ENCODE results near the gene TTC4.
"Not testable (repeated sequence)": the region's sequence is repeated elsewhere in the genome, so short reads cannot be mapped to it uniquely, and the experiment has no call there.

The TTC4 gene

DNA sequence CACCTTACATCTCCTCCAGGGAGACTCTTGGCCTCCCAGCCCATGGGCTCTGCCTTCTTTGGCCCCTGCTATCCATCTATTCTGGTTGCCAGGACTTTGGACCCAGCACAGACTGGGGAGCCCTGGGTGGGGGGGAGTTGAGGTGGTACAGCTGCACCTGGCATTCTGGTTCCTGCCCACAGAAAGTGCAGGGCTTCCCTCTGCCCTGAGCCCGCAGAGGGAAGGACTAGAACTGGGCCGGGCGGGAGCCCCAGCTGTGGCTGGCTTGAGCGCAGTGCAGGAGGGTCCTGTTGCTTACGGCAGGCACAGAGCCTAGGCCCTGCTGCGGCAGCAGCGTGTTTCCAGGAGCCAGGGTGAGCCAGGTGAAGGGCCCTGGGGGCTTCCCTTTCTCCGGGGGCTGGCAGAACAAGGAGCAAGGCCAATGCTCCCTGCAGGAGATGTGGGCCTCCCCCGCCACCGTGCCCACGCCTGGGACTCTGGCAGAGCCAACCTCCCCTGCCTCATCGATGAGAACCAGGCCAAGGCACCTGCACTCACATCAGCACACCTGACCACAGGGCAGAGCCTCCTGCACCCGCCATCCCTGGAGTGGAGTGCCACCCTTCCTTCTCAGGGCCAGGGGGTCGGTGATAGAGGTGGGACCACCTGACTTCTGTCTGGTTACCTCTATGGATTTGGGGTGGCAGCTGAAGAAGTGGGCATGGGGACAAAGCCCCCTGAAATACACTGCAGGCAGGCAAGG lies 32.6 kb downstream of the TTC4 start:
- no peak for DNase-seq (ENCODE audit: low read depth)

DNA sequence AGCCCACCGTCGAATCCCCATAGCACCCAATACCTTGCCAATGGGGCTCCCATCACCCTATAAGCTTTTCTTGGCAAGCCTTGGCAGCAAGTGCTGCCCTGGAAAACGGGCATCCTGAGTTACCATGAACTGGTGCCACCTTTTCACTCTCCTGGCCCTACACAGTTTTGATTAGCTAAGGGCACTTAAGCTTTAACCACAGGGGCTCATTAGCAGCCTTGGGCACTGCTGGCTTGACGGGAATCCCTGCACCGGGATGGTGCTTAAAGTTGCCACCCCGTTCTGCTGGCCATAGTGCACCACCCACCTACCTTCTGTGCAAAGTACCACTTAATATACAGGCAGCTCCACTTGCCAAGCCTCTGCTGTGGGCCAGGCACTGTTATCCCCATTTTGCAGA lies 34.9 kb downstream of the TTC4 start:
- no peak for DNase-seq (ENCODE audit: low read depth)

DNA sequence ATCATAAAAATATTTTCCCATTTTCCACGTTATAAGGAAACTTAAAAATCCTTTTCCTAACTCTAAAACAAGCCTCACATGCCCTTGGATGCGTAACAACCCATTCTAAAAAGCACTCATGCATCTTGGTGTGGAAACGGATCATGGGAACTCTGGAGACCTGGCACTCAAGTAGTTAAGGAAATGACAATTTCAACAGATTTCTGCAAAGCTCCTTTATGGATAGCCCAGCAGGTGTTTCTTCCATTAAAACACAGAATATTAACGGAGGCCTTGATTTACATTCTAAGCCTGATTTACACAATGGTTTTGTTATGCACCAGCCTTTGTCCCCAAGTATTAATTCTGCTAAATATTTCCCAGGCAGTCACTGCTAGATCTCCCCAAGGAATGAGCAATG lies 35.8 kb downstream of the TTC4 start:
- DNase-seq (ENCODE audit: low read depth), result no peak

DNA sequence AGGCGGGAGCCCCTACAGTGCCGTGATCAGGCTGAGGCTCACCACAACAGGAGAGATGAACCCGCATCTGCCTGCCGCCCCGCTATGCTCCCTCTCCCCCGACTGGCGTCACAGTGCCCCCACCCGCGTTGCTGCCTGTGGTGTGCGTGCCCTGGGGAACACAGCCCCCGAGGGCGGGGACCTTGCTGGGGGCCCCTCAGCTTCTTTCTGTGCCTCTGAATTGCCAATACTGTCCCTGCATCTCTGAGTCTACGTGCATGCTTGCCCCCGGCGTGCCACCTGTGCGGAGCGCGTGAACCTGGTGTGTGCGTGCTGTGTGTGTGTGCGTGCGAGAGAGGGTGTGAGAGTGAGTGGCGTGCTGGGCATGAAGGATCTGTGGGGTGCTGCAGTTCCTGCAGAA lies 38.4 kb downstream of the TTC4 start:
- DNase-seq (ENCODE audit: low read depth), result no peak

DNA sequence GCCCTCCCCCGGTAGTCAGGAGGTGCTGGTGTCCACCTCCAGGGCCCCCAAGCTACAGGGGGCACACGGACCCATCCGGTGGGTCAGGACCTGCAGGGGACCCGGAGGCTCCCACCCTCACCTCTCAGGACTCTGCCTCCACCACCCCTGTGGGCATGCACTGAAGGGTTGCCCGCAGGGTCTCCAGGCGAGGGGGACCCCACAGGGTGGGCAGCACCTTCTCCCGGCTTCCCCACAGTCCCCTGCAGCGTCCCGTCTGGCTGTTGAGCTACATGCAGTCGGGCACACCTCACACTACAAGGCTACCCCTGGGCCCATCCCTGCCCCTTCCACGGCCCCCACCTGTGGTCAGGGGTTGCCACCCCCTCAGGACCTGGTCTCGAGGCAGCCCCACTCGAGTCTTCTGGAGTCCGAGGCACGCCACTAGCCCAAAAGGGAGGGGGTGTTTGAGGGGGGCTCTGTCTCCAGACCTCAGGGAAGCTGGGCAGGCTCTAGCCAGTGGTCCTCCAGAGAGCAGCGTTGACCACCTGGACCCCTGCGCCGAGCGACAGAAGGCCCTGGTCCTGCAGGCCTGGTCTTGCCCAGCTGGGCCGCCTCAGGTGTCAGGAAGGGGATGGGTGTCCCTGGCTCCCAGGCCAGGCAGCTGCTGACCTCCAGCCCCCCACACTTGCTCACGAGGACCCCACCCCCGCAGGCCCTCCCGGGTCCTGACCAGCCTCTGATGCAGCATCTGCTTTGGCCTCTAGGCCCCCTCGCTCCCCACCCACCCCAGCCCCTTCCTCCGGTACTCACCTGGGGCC lies 39.0 kb downstream of the TTC4 start:
- DNase-seq (ENCODE audit: low read depth), result no peak

DNA sequence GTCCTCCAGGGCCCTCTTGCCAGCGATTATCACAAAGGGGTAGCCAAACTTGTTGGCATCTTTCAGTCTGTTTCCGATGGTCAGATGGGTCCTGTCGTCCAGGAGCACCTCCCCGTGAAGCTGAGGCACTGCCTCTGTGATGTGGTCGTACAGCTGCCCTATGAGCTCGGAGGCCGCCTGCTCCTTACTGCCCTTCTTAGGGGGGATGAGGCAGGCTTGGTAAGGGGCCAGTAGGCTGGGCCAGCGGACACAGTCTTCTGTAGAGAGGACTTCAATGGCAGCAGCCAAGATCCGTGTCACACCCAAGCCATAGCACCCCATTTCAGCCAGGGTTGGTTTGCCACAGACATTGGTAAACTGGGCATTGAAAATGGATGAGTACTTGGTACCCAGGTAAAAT lies 42.2 kb downstream of the TTC4 start:
- DNase-seq (ENCODE audit: low read depth), result no peak

DNA sequence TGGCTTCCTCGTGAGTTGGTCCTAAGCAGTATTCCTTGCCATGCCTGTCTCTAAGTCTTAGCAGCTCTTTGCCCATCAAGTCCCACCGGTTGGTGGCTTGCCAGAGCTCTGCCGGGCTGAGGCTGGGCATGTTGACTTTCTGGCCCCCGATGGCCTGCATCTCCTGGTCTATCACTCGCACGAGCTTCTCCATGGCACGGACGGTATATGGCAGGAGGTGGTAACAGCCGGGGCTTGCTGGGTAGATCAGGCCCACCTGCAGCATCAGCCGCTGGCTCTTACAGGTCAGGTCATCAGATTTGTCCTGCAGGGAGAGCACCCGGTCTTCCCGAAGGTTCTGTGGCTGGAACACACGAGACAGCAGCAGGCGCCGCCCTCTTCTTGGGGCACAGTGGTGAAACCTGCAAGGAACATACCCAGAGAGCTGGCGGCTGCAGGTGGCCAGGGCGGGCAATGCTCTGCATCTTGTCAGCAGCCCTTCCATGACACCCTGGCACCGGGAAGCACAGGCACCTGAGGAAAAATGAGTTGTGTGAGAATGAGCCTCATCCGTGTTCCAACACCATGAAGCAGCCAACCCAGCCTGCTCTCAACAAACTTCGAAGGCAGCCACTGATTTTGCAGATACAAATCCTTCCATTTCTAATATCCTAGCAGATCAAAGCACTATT lies 43.2 kb downstream of the TTC4 start:
- DNase-seq (ENCODE audit: low read depth), result no peak

DNA sequence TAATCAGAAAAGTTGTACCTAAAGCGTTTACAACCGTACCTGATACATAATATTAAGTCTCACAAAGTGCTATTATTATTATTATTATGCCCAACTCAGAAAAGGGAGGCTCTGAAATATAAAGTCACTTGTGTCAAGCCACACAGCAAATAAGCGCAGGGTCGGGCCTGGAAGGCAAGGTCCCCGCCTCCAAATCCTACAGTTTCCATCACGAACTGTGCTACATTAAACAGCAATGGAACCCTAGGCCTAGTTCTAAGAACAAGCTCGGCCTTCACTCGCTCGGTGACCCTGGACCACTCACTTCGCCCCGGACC lies 48.1 kb downstream of the TTC4 start:
- no peak for DNase-seq (ENCODE audit: low read depth)

DNA sequence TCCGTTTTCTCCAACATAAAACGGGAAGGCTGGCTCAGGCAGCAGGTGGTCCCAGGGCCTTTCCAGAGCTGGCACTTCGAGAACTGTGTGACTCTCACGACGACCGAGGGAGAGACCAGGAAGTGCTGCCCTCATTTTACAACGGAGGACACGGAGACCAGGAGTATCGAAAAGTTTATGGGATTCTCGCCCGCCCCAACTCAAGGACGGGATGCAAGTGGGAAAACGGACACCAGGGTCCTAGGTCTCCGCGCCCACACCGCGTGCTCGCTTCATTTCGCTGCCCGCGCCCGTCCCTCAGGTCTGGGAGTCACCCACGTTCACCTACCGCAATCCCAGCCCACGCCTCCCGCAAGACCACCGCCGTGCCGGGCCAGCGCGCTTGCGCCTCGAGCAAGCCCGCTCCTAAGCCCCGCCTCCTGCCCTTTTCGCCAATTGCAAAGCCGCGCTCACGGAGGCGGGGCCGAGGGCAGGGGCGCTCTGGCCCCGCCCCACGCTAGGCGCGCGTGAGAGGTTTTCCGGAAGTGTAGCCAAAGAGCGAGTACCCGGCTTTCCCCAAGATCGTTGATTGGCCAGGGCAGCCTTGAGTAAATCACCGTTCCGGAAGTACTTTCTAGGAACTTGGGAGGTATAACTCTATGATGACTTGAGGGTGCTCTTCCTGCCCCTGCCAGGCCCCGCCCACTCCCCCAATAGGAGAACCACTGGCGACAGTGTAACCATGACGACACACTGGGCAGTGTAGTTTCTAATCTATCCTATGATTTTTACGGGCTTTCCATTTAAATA lies 48.7 kb downstream of the TTC4 start, which contains the start of gene PARS2:
PARS2 (minus strand) TSS at position 391 of the 789 bp plus-strand sequence. CDS start 5,362 bp downstream, outside the sequence.
- peak; percentile 99 for DNase-seq (ENCODE audit: low read depth)

DNA sequence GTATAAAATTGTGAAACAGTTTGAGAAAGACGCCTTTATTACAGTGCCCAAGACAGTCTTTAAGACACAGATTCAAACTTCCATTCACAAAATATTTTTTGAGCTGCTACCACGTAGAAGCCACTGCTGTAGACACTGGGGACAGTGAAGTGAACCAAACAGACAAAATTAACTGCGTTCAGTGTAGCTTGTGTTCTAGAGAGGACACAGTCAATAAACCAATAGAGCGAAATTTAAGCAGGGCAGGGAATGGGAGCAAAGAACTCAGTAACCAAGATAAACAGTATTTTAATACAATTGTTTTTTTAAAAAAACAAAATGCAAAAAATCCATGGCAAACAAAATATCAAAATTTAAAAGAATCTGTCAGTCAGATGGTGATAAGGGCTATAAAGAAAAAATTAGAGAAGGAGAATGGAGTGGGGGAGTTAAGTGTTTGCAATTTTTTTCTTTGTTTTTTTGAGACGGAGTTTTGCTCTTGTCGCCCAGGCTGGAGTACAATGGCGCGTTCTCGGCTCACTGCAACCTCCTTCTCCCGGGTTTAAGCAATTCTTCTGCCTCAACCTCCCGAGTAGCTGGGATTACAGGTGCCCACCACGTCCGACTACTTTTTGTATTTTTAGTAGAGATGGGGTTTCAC lies 49.4 kb downstream of the TTC4 start:
- DNase-seq (ENCODE audit: low read depth), result no peak

DNA sequence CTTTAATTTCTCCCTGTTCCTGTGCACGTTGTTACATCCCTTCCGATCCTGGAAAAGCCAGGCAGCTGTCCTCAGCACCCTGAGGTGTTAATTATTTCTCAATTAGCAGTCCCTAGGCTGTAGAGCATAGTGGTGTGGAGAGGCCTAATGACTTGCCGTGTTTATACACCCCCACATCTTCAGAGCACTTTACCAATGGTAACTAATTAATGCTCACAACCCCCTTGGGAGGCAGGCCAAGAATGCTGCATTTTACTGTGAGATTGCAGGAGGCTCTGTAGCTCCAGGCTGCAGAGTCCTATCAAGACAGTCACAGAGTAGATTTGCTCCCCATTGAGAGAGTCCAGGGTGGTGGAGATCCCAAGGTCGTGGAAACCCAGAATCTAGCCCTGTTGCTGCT lies 51.1 kb downstream of the TTC4 start:
- DNase-seq (ENCODE audit: low read depth), result no peak

DNA sequence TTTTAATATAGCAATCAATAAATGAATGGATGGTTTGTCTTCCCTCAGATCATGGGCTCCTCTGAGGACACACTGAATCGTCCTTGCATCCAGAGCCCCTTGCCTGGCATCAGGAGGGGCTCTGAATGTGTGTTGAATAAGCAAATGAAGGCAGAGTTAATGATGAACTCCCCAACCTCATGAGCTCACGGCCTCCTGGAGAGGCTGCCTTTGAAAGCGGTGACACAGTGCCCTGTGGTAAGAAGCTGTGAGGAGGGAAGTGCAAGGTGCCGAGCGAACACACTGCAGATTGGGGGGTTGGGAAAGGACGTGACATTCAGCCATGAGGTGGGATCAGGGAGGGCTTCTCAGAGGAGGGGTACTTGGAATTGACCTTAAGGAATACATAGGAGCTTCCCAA lies 51.9 kb downstream of the TTC4 start:
- no peak for DNase-seq (ENCODE audit: low read depth)

DNA sequence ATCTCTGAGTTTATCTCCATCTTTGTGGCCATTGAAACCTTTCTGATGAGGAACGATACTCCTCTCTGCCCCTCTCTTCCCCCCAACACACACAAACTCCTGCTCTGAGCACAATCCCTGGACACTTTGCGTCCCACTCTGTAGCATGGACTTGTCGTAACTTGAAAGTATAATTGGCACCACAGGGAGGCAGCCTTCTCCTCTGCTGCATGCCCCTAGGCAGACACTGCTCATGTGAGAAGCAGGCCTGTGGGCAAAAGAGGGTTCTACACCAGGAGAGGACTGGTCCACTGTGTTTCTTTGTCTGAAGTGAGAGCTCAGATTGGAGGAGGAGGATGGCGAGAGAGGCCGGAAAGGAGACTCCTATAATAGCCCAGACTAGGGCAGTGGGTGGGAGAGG lies 52.4 kb downstream of the TTC4 start:
- no peak for DNase-seq (ENCODE audit: low read depth)

DNA sequence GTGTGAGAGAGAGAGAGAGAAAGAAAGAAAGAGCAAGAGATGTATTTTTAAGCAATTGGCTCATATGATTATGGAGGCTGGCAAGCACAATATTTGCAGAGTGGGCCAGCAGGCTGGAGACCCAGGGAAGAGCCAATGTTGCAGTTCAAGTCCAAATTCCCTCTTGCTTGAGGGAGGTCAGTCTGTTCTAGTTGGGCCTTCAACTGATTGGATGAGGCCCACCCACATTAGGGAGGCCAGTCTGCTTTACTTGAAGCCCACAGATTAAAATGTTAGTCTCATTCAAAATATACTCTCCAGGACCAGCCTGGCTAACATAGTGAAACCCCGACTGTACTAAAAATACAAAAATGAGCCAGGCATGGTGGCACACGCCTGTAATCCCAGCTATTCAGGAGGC lies 57.3 kb downstream of the TTC4 start:
- no peak for DNase-seq (ENCODE audit: low read depth)

DNA sequence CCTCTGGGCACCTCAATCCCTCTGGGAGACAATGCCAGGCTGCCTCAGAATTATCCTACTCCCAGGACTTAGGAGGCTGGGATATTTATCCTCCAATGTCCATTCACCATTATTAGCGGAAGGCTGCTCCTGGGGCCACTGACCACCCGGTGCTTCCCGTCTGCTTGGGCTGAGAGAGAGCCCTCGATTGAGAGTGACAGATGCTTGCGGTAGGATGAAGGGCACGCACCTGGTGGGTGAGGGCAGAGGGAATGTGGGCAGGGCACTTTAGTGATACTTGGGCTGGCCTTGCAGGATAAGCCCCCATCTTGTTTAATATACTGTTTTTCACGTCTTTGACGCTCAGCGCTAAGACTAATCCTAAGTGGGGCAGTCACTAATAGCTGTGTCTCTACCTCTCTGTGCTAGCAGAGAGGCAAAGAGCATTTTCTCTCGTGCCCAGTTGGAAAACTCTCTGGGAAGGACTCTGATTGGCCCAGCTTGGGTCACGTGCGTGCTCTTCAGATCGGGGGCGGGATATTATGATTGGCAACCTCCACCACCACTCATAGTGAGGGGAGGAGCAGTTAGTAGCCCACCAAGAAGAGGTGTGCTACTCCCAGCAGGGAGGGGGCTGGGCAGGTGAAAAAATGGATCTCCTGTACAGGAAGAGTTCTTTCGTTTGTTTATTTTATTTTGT lies 59.3 kb downstream of the TTC4 start:
- no peak for DNase-seq (ENCODE audit: low read depth)

DNA sequence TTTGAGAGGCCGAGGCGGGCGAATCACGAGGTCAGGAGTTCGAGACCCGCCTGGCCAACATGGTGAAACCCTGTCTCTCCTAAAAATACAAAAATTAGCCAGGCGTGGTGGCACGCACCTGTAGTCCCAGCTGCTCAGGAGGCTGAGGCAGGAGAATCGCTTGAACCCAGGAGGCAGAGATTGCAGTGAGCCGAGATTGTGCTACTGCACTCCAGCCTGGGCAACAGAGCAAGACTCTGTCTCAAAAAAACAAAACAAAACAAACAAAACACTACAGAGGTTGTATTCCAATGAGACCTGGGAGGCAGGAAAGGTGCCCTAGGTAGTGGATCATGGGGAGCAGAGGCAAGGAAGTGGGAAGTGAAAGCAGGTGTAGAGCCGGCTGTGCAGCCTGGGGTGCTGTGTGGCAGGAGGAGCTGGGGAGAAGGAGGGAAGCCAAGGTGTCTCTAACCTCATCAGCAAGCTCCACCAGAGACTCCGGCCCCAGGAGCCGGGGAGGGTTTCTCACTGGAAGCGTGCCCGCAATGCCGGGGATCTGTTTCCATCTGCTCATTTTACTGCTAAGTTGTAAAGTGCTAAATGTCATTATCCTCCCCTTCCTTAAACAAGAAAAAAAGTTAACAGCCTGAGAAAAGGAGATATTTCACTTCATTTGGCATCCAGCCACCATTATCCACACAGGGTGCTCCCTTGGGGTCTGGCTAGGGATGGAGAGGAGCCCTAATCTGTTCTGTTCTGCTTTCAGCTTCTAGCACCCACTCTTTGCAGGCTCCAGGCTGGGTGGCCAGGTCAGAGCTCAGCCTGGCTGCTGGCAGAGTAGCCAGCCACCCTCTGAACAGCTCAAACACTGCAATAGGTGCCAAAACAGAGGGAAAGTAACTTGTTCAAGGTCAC lies 60.4 kb downstream of the TTC4 start:
- DNase-seq (ENCODE audit: low read depth), result not testable (repeated sequence)

DNA sequence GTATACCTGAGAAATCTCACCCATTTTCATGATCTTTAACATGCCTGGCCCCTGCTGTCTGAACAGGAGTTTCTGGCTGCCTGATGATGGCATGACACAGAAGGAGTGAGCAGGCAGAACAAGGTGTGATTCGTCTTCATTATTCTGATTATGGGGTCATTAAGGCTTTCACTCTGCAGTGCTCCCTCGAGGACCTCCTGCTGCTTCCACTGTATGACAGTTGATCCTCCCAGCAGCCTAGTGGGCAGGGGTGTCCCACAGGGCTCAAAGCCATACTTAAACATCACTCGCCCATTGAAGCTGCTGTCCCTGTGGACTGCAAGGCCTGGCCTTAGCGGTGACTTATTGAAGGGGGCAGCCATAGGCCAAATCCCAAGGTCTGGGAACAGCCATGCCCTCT lies 61.4 kb downstream of the TTC4 start:
- no peak for DNase-seq (ENCODE audit: low read depth)

DNA sequence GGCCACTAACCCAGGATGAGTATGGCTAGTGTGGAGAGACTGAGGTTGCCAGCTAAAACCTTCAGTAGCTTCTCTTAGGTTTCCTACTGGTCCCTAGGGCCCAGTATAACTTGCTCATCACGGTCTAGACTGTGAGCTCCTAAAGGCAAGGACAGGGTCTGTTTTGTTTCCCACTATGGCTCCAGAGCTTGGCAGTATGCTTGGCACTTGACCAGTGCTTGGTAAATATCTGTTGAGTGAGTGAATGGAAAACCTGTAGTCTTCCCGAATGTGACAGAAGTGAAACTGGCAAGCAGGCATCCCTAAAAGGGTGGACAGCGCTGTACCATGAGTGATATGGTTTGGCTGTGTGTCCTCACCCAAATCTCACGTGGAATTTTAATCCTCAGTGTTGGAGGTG lies 61.8 kb downstream of the TTC4 start:
- no peak for DNase-seq (ENCODE audit: low read depth)

DNA sequence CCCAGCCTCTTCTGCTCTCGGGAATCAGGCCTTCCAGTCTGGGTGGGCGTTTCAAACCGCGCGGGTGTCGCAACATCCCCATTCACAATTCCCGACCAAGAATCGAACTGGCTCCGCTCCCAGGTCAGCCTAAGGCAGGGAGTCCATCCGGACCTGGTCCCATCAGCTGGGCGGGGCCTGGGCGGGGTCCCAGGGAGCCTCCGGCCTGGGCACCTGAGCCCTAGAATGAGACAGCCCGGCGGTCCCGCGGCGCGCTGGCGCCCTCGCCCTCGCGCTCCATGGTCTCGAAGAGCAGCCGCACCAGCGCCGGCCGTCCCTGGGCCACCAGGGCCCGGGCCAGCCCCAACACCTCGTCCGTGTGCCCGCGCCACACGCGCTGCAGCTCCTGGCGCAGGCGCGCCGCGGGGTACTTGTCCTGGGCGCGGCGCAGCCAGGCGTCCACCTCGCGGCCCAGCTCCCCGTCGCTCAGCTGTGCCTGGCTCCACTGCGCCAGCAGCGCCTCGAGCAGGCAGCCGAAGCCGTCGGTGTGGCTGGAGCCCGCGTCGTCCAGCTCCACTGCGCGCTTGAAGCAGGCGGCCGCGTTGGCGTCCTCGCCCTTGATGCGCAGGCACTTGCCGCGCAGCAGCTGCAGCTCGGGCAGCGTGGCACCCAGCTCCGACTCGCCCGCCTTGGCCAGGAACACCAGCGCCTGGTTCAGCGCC lies 65.5 kb downstream of the TTC4 start:
- DNase-seq (ENCODE audit: low read depth), result no peak

DNA sequence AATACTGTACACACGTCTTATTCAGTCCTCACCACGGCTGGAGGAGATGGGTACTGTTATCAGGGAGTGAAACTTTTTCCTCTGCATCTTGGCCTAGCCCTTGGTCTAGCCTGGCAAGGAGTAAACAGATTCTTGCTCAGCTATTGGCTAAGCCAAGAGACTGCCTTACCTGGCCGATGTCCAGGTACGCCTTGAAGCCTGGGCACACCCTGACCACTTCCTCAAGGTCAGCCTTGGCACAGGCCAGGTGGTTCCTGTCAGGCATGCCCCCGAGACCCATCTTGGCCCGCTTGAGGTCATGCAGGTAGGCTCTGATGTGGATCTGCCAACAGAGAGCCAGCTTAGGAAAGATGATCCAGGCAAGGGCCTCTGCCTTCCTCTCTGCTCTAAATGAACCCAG lies 66.5 kb downstream of the TTC4 start:
- DNase-seq (ENCODE audit: low read depth), result no peak

All from GM04504 (cell line).